ENCODE results near the gene ADGRB3. TPM values are rescaled to one million over a fixed set of nuclear protein-coding genes. Genes with fewer than 3 reads are reported as not detected.
"Not testable (repeated sequence)": the region's sequence is repeated elsewhere in the genome, so short reads cannot be mapped to it uniquely, and the experiment has no call there.

ADGRB3 gene
- total and polyA plus RNA-seq, 4 donors, result 26.9 to 99.7 (median 60.2) TPM

DNA sequence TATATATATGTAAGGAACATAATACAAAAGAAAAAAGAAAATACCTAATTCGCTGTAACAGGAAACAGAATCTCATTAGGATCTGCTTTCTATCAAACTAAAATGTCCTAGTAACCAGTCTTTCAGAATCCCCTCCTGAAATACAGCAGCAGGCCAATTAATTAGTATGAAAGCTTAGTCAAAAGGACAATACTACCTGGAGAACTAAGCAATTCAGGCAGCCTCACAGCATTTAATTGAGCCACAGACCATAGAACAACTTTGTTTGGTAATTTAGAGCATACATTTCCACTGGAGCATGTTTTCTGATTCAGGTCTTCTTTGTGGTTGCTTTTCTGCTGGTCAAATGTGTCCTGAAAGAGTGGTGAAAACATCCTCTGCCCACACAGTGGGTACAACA lies 645.8 kb downstream of the ADGRB3 start:
- peaks cover 5% of the 10 kb centered on the region for H3K4me1 ChIP-seq (ENCODE audit: control insufficient read depth, insufficient read depth, low read length)
- no peaks in the 10 kb centered on the region for H3K9me3 ChIP-seq (ENCODE audit: control insufficient read depth, insufficient read depth, low read length)
- H3K36me3 ChIP-seq (ENCODE audit: control insufficient read depth, insufficient read depth, low read length), result no peaks in the 10 kb centered on the region
- H3K27ac ChIP-seq (ENCODE audit: low read depth, low read length), result no peak overlapping the region
- H3K4me3 ChIP-seq (ENCODE audit: low read depth, low read length), result no peak overlapping the region
- H3K27me3 ChIP-seq (ENCODE audit: control insufficient read depth, insufficient read depth, low read length), result no peaks in the 10 kb centered on the region
- WGBS (ENCODE audit: insufficient coverage), result no CpG with 5 or more reads among the region's 1 CpG
- DNase-seq (ENCODE audit: low read depth in 4 of 6, low spot score in 6 of 6), result peak in 1 of 6 donors; percentile 70

DNA sequence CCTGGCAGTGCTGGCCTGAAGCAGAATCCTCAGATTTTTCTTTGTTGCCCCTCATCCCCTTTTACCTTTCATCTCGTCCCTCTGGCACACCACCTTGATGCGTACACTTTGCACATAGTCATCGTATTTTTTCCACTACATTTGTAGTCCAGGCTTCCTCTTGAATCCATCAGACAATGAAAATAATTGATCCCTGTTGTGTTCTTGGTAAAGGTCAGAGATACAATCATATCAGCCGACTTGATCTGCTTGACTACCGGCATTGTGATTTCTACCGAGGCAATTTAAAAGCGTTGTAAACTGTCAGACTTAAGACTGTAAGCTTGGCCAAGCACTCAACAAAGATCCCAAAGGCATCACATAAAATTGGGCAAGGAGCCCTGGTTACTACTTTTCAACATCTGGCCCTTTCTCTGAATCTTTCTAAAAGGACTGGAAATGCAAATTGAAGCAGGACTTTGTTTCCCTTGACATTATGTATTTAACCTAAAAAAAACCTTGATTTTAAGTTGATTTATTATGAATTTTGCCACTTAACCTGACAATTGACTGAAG lies 649.2 kb downstream of the ADGRB3 start:
- Histone ChIP-seq H3K27ac (ENCODE audit: low read depth, low read length) (no peak overlapping the region), H3K4me1 (ENCODE audit: control insufficient read depth, insufficient read depth, low read length) (peaks cover 5% of the 10 kb centered on the region), H3K27me3 (ENCODE audit: control insufficient read depth, insufficient read depth, low read length) (no peaks in the 10 kb centered on the region), H3K4me3 (ENCODE audit: low read depth, low read length) (no peak overlapping the region), H3K9me3 (ENCODE audit: control insufficient read depth, insufficient read depth, low read length) (no peaks in the 10 kb centered on the region), H3K36me3 (ENCODE audit: control insufficient read depth, insufficient read depth, low read length) (no peaks in the 10 kb centered on the region)
- 32% methylated on average over 5 of the region's 7 CpGs for WGBS (ENCODE audit: insufficient coverage)
- peak in 1 of 6 donors; percentile 76 for DNase-seq (ENCODE audit: low read depth in 4 of 6, low spot score in 6 of 6)

DNA sequence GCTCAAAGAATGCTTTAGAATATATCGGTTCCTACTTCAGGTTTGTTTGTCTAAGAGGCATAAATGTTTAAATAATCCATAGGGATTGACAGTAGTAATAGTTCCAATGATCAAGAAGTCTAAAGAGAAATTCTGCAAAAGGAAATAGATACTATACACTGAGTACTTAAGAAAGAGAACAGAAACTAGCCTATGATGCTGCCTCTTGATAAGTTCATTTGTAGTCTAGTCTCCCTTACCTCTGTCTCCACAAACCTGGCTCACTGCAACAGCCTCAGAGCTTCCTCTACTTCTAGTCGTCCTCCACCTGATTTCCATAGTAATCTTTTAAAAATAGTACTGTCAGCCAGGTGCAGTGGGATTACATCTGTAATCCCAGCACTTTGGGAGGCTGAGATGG lies 650.0 kb downstream of the ADGRB3 start:
- DNase-seq (ENCODE audit: low read depth in 4 of 6, low spot score in 6 of 6), result no peak
- Histone ChIP-seq H3K27ac (ENCODE audit: low read depth, low read length) (no peak overlapping the region), H3K4me3 (ENCODE audit: low read depth, low read length) (no peak overlapping the region), H3K9me3 (ENCODE audit: control insufficient read depth, insufficient read depth, low read length) (no peaks in the 10 kb centered on the region), H3K27me3 (ENCODE audit: control insufficient read depth, insufficient read depth, low read length) (no peaks in the 10 kb centered on the region), H3K4me1 (ENCODE audit: control insufficient read depth, insufficient read depth, low read length) (peaks cover 1% of the 10 kb centered on the region), H3K36me3 (ENCODE audit: control insufficient read depth, insufficient read depth, low read length) (no peaks in the 10 kb centered on the region)
- no CpG with 5 or more reads among the region's 2 CpGs for WGBS (ENCODE audit: insufficient coverage)

DNA sequence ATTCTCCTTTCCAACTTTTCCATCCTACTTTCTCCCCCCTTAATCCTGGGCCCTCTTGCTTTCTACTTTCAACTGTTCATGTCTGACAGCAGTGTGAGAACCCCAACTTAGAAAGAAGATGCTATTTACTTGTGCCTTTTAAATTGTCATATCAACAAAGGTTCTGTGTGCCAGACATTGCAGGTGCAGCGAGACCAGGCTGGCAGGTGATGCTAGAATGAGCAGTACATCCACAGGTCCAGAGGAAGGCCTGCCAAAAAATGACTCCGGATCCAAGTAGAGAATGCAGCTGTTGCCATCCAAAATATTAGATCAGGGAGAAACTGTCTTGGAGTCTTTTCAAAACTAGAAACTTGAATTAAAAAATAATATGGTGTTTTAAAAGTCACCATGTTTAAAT lies 651.2 kb downstream of the ADGRB3 start:
- H3K9me3 ChIP-seq (ENCODE audit: control insufficient read depth, insufficient read depth, low read length), result no peaks in the 10 kb centered on the region
- H3K27me3 ChIP-seq (ENCODE audit: control insufficient read depth, insufficient read depth, low read length), result no peaks in the 10 kb centered on the region
- WGBS (ENCODE audit: insufficient coverage), result 74% methylated on average over 2 of the region's 2 CpGs
- no peaks in the 10 kb centered on the region for H3K36me3 ChIP-seq (ENCODE audit: control insufficient read depth, insufficient read depth, low read length)
- no peaks in the 10 kb centered on the region for H3K4me1 ChIP-seq (ENCODE audit: control insufficient read depth, insufficient read depth, low read length)
- no peak overlapping the region for H3K4me3 ChIP-seq (ENCODE audit: low read depth, low read length)
- peak in 1 of 6 donors; percentile 58 for DNase-seq (ENCODE audit: low read depth in 4 of 6, low spot score in 6 of 6)
- no peak overlapping the region for H3K27ac ChIP-seq (ENCODE audit: low read depth, low read length)

DNA sequence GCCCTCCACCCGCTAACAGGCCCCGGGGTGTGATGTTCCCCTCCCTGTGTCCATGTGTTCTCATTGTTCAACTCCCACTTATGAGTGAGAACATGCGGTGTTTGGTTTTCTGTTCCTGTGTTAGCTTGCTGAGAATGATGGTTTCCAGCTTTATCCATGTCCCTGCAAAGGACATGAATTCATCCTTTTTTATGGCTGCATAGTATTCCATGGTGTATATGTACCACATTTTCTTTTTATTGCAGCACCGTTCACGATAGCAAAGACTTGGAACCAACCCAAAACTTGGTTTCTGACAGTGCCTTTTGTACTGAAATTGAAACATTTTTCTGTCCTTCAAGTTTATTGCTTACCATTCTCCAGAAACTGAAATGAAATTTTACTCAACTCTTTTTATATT lies 653.1 kb downstream of the ADGRB3 start:
- H3K4me3 ChIP-seq (ENCODE audit: low read depth, low read length); H3K4me1 ChIP-seq (ENCODE audit: control insufficient read depth, insufficient read depth, low read length); H3K27ac ChIP-seq (ENCODE audit: low read depth, low read length); H3K36me3 ChIP-seq (ENCODE audit: control insufficient read depth, insufficient read depth, low read length); H3K27me3 ChIP-seq (ENCODE audit: control insufficient read depth, insufficient read depth, low read length); H3K9me3 ChIP-seq (ENCODE audit: control insufficient read depth, insufficient read depth, low read length); DNase-seq (ENCODE audit: low read depth in 4 of 6, low spot score in 6 of 6): not testable (repeated sequence)
- no CpG with 5 or more reads among the region's 5 CpGs for WGBS (ENCODE audit: insufficient coverage)

DNA sequence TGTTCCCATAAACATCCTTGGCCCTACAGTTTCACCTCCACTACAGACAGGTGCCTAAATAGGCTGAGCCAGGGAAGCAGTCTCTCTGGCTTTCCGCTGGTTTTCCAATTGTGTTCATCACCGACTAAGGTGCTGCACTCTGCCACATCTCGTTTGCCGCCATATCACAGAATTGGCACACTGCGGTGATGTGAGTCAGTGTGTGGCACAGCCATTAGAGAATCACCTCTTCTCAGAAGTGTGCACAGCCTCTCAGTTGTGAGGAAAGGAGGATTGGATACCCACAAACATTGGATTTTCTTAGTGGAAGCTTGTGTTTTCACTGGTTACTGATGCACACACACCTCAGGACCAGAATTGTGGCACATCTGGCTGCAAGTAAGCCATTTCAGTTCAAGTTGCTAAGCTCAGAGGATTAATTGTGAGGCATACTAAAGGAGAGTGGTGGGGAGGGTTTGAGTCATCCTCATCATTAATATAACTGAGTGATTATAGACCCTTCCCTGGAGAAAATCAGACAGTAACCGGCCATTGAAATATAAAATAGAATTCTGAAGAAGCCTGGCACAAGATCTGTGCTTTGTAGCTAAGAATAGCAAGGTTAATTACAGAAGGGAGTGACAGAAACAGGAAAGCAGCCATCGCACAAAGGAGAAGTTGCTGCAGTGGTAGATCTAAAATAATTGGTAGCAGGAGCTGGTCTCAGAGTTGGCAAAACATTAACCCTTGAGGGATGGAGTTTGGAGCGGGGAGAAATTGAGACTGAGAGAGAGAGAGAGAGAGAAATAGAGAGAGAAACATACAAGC lies 654.8 kb downstream of the ADGRB3 start:
- H3K4me3 ChIP-seq (ENCODE audit: low read depth, low read length), result no peak overlapping the region
- 70% methylated on average over 4 of the region's 8 CpGs for WGBS (ENCODE audit: insufficient coverage)
- no peaks in the 10 kb centered on the region for H3K4me1 ChIP-seq (ENCODE audit: control insufficient read depth, insufficient read depth, low read length)
- H3K27ac ChIP-seq (ENCODE audit: low read depth, low read length), result no peak overlapping the region
- DNase-seq (ENCODE audit: low read depth in 4 of 6, low spot score in 6 of 6), result peak in 1 of 6 donors; percentile 42
- H3K9me3 ChIP-seq (ENCODE audit: control insufficient read depth, insufficient read depth, low read length), result no peaks in the 10 kb centered on the region
- no peaks in the 10 kb centered on the region for H3K36me3 ChIP-seq (ENCODE audit: control insufficient read depth, insufficient read depth, low read length)
- H3K27me3 ChIP-seq (ENCODE audit: control insufficient read depth, insufficient read depth, low read length), result no peaks in the 10 kb centered on the region

DNA sequence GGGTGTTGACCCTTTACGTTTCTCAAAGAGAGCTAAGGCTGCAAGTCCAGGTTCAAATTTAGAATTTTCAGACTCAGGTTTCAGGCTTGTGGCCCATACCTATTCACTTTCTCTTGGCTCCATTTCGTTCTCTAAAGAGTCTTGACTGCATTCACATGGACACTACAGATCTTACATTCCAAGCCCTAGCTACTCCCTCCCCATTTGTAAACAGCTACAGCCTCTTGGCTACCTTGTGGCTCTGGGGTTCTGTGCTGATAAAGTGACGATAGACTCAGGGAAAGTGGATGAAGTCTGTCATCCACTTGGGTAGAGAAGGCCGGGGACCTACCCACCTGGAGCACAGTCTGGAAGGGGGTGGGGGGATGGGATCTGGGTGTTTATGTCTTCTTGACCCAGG lies 658.4 kb downstream of the ADGRB3 start:
- H3K27ac ChIP-seq (ENCODE audit: low read depth, low read length), result no peak overlapping the region

DNA sequence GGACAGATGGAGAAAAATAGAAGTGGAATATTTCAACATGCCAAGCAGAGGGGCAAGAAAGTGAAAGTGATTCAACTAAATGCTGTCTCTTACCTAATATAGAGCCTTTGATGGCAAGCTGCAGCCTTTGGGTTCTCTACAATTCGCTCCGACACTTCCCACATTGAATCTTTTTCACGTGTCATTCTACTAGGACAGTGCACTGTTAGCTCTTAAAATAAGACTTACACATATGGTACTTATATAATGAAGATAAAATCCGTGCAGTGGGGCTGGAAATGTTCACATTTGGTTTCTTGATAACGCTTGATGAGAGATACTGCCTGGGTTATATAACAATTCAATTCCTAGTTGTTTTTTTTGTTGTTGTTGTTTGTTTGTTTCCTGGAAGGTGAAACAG lies 659.3 kb downstream of the ADGRB3 start:
- no peak overlapping the region for H3K4me3 ChIP-seq (ENCODE audit: low read depth, low read length)

More for the DNA sequence above, 658.4 kb downstream of the ADGRB3 start:
- H3K36me3 ChIP-seq (ENCODE audit: control insufficient read depth, insufficient read depth, low read length), result no peaks in the 10 kb centered on the region
- no peak for DNase-seq (ENCODE audit: low read depth in 4 of 6, low spot score in 6 of 6)
- WGBS (ENCODE audit: insufficient coverage), result 80% methylated on average over 4 of the region's 4 CpGs
- no peak overlapping the region for H3K4me3 ChIP-seq (ENCODE audit: low read depth, low read length)
- H3K27me3 ChIP-seq (ENCODE audit: control insufficient read depth, insufficient read depth, low read length), result no peaks in the 10 kb centered on the region
- no peaks in the 10 kb centered on the region for H3K9me3 ChIP-seq (ENCODE audit: control insufficient read depth, insufficient read depth, low read length)
- H3K4me1 ChIP-seq (ENCODE audit: control insufficient read depth, insufficient read depth, low read length), result no peaks in the 10 kb centered on the region

DNA sequence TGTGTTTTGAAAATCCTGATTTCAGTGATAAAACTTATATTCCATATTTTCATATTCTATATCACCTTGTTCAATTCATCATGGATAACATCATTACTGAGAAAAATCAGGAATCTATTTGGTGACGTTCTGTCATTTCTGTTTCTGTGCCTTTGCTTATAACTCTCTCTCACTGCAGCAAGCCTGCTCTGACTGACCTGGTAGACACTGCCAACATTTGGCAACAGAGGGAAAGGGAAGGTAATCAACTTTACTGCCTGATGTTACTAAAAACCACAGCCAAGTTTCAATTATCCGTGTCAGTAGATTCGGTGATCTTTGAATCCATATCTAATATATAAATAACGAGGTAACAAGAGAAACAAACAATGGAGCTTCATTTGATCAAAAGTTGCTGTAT lies 659.8 kb downstream of the ADGRB3 start:
- no peak overlapping the region for H3K27ac ChIP-seq (ENCODE audit: low read depth, low read length)
- WGBS (ENCODE audit: insufficient coverage), result no CpG with 5 or more reads among the region's 4 CpGs
- peak in 1 of 6 donors; percentile 35 for DNase-seq (ENCODE audit: low read depth in 4 of 6, low spot score in 6 of 6)

More for the DNA sequence above, 659.3 kb downstream of the ADGRB3 start:
- no peaks in the 10 kb centered on the region for H3K27me3 ChIP-seq (ENCODE audit: control insufficient read depth, insufficient read depth, low read length)
- no peak overlapping the region for H3K27ac ChIP-seq (ENCODE audit: low read depth, low read length)
- no CpG with 5 or more reads among the region's 5 CpGs for WGBS (ENCODE audit: insufficient coverage)
- no peaks in the 10 kb centered on the region for H3K4me1 ChIP-seq (ENCODE audit: control insufficient read depth, insufficient read depth, low read length)
- H3K9me3 ChIP-seq (ENCODE audit: control insufficient read depth, insufficient read depth, low read length), result no peaks in the 10 kb centered on the region
- peak in 1 of 6 donors; percentile 46 for DNase-seq (ENCODE audit: low read depth in 4 of 6, low spot score in 6 of 6)
- no peaks in the 10 kb centered on the region for H3K36me3 ChIP-seq (ENCODE audit: control insufficient read depth, insufficient read depth, low read length)

DNA sequence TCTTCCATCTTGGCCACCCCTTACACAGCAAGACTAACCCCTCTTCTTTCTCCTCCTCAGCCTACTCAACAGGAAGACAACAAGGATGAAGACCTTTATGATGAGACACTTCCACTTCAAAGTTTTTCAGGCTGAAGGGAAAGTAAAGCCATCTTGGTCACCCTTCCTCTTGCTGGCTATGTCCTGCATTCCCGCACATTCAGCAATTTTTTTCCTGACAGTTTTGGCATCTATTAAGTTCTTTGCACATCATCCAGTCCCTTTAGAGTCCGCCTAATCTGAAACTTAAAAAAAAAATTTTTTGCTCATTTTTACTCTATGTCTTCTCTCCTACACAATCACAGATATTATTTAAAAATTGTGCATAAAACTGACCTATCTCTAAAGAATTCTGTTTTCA lies 668.3 kb downstream of the ADGRB3 start:
- no peak overlapping the region for H3K27ac ChIP-seq (ENCODE audit: low read depth, low read length)
- H3K4me1 ChIP-seq (ENCODE audit: control insufficient read depth, insufficient read depth, low read length), result no peaks in the 10 kb centered on the region
- WGBS (ENCODE audit: insufficient coverage), result 100% methylated on average over 1 of the region's 2 CpGs
- no peak for DNase-seq (ENCODE audit: low read depth in 4 of 6, low spot score in 6 of 6)
- no peaks in the 10 kb centered on the region for H3K9me3 ChIP-seq (ENCODE audit: control insufficient read depth, insufficient read depth, low read length)
- H3K27me3 ChIP-seq (ENCODE audit: control insufficient read depth, insufficient read depth, low read length), result no peaks in the 10 kb centered on the region
- no peaks in the 10 kb centered on the region for H3K36me3 ChIP-seq (ENCODE audit: control insufficient read depth, insufficient read depth, low read length)
- no peak overlapping the region for H3K4me3 ChIP-seq (ENCODE audit: low read depth, low read length)

More for the DNA sequence above, 659.8 kb downstream of the ADGRB3 start:
- no peaks in the 10 kb centered on the region for H3K9me3 ChIP-seq (ENCODE audit: control insufficient read depth, insufficient read depth, low read length)
- H3K27me3 ChIP-seq (ENCODE audit: control insufficient read depth, insufficient read depth, low read length), result no peaks in the 10 kb centered on the region
- no peaks in the 10 kb centered on the region for H3K4me1 ChIP-seq (ENCODE audit: control insufficient read depth, insufficient read depth, low read length)
- H3K4me3 ChIP-seq (ENCODE audit: low read depth, low read length), result no peak overlapping the region
- no peaks in the 10 kb centered on the region for H3K36me3 ChIP-seq (ENCODE audit: control insufficient read depth, insufficient read depth, low read length)
